ENCODE measurements around the gene PYGO2.
A peak's percentile ranks its signal among the peaks of the same experiment; 100 is the strongest.
"Not testable (repeated sequence)": the region's sequence is repeated elsewhere in the genome, so short reads cannot be mapped to it uniquely, and the experiment has no call there.

PYGO2 gene

DNA sequence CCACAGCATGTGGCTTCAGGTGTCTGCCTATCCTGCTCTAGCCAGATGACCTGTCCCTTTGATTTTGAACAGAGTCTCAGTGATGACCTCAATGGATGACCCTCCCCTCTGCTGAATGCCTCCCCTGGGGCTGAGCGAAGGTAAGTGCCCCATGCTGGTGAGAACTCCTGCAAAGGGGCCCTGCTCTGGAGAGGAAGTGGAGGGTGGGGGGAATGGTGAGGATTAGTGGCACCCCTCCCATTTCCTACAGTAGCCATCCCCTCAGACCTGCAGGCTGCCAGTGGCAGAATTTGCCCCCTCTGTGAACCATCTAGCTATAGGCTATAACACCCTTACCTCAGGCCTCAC lies 21.4 kb downstream of the PYGO2 start:
- DNase-seq: no peak

DNA sequence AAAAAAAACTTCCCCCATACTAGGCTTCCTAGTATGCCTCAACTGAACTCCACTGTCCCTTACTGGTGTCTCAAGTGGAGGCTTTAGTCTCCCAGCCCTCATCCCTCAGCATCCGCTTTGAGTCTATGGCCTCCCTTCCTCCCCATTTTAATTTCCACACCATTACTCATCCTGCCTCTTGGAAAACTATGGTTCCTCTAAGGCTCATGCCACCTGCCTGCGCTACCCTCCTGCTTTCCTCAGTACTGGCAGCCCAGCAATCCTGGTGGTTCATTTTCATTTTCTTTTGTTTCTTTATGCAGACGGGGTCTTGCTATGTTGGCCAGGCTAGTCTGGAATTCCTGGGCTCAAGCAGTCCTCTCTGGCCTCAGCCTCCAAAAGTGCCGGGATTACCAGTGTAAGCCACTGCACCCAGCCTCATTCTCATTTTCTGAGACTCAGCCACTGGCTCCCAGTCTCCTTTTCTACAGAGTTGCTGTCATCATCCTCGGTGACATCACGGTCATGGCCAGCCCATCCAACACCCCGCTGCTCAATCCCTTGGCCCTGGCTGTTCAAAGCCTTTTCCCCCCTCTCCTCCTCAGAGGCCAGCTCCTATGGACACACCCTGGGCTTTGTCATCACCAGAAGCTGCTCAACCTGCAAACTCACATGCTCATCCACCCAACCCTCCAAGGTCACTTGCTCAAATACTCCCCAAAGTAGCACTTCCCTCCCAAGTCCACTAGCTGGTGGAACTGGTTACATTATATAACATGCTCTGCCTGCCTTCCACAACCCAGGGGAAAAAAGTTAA lies 22.8 kb downstream of the PYGO2 start:
- no peak for DNase-seq

DNA sequence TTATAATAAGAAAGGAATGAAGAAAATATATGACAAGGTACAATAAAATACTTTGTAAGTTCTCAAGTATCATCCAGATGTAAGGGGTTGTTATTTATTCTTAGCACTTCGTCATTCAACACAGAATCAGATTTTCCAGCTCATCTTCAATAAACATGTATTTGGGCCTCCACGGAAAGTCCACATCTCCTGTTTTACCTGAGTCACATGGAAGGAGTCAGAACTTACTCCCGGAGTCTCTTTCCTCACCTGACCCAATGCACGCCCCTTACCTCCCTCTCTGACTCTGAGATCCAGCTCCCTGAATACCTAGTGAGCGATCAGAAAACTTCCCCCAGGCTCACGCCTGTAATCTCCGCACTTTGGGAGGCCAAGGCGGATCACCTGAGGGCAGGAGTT lies 23.6 kb downstream of the PYGO2 start:
- no peak for DNase-seq

DNA sequence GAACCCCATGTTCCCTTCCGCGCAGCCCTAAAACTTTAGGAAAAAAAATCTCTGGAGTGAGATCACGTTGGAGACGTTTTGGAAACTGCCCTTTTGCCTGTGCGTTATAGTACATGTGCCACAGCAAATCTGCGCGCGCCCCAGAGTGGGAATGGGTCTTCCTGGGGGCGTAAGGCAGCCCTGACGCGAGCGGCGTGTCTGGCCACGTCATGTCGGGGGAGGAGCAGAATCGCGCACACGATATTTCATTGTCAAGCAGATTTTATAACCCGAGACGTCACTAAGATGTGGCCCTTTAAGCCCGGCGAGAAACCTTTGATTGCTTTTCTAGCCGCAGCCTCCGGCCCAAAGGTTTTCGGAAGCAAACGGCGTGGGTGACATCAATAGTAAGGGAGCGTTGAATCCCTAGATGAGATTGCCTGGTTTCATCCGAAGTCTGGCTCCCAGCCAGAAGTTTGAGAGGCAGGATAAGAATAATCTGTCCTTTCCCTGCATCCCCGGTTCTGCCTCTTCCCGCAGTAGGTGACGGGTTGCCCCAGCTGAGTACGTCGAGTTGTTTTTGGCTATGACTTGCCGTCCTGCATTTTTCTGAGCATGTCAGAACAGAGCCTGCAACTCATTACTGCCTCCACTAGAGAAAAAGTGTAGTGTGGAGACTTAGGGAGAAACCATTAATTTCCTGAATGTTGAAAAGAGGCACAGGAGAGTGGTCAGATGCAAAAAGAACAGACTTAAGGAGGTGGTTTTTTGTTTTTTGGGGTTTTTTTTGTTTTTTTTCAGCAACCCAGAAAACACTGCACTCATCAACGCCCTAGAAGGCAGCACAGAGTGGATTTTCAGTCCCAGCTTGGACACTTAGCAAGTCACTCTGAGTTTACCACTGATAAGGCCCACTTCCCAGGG lies 24.2 kb downstream of the PYGO2 start:
- peak; percentile 87 for DNase-seq

DNA sequence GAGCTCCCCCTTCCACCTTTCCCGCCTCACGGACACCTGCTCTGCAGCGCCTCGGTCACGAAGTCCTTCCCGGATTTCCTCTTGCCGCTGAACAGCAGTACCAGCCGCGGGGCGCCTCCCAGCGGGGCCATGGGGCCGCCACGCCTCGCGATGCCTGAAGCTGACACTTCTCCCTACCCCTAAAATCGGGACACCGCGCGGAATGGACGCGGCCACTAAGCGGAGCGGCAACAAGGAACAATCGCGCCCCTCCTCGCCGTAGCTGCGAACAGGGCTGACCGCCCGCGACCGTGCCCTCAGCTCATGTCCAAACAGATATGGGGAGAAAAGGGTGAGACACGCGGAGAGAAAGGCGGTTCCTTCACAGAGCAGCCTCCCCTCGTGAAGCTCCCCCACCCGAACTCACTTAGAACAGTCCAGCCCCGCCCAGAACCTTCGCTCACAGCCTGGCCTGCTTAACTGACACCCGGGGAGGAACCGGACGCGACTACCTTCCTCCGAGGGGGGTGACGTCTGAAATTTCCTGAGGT lies 25.0 kb downstream of the PYGO2 start, which contains the start of gene PMVK:
Gene PMVK, minus strand, starts transcription at position 165 of the 530 bp plus-strand sequence. Its CDS starts 34 bp downstream, at position 131.
- peak; percentile 93 for DNase-seq

DNA sequence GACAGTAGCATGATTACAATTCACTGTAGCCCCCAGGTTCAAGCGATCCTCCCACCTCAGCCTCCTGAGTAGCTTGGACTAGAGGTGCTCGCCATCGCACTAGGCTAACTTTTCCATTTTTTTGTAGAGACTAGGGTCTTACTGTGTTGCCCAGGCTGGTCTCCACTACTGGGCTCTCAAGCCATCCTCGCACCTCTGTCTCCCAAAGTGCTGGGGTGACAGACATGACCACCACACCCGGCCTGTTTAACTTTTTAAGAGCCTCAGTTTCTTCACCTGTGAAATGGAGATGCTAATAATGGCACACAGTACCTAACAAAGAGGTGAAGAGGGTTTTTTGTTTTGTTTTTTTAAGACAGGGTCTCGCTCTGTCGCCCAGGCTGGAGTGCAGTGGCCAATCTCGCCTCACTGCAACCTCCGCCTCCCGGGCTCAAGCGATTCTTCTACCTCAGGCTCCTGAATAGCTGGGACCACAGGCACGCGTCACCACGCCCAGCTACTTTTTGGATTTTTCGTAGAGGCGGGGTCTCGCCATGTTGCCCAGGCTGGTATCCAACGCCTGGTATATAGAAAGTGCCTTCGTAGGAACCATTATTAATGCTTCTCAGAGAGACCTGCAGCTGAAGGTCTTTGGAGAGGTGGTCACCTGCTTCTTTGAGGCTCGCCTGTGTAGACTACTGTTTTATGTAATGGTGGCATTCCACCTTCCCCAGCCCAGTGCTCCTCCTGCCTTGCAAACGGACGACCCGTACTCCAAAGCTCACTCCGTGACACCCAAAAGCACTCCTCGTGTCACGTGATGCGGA lies 25.6 kb downstream of the PYGO2 start:
- DNase-seq: no peak

DNA sequence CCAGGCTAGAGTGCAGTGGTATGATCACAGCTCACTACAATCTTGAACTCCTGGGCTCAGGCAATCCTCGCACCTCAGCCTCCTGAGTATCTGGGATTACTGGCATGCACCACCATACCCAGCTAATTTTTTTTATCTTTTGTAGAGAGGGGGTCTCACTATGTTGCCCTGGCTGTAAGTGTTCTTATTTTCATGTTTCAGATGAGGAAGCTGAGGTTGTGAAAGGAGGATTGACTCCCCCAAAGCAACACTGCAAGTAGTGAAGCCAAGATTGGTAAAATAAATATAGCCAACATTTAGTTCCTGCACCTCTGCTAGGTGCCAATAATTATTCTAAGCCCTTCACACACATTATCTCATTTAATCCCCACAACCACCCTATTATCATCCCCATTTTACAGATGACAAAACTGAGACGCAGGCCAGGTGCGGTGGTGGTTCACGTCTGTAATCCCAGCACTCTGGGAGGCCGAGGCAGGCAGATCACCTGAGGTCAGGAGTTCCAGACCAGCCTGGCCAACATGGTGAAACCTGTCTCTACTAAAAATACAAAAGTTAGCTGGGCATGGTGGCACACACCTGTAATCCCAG lies 27.1 kb downstream of the PYGO2 start:
- DNase-seq: no peak

DNA sequence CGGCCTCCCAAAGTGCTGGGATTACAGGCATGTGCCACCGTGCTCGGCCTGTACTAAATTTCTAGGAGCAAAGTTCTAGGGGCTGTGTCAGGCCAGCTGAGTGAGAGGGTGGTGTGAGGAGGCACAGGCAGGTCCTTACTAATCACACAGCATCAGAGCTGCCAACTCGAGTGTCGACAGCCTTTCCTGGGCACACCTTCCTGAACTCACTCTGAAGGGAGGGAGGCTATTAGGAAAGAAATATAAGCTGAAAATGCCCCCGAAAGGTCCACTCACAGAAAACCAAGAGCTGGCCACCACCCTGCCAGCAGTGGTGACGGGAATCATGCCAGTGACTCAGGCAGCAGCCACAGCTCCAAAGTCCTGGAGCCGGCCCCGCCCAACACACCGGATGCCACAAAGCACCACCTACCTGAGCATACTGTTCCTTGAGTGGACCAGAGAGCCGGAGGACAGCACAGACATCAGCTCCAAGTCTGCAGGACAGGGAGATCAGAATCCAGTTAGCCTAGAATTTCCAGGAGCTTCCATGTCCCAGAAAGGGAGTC lies 29.6 kb downstream of the PYGO2 start:
- DNase-seq: no peak

DNA sequence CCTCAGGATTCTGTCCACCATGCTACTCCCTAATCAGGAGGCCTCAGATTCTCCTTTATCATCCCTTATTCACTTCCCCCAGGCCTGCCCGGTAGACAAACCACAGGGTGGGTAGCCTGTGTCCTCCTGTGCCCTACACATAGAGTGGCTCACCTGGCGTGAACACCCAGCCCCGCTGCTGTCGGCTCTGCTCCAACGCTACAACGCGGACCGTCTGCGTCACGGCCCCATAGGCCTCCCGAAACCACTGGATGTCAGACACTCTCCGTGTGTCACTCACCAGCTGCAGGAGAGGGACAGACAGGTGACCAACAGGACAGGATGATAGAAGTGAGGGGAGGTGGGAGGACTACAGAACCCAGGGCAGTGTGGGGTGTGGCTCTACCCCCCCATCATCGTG lies 35.4 kb downstream of the PYGO2 start:
- DNase-seq: no peak

DNA sequence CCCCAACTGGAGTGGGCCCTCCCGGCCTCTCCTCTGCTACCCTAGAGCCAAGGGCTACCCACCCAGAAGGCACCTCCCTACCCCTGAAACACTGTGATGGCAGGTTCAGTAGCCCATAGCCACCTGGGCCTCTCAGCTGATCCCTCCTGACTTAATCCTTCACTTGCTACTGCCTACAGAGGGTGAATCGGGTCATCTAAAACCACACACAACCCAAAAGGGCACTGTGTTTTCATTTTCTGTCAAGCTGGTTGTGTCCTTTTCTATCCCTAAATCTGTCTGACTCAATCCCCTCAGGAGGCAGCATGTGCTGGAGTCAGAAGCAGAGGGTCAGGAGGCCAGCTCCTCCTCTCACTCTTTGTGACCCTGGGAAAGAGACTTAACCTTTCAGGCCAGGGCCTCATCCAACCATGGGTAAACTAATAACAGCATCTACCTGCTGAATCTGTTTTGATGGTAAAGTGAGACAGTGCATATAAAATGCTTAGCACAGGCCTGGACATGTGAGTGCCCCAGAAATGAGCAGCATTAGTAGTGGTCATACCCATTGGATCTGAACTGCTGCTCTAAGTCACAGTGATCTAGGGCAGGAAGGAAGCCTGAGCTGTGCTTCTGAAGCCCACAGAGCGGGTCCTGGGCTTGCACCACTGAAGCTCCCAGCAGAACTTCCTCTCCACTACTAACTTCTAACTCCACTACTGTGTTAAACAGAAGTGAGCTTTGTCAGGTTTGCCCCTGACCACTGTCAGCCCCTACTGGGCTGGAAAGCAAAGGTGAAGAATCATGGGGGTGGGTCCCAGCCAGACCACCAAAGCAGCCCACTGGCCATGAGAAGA lies 36.0 kb downstream of the PYGO2 start:
- no peak for DNase-seq

DNA sequence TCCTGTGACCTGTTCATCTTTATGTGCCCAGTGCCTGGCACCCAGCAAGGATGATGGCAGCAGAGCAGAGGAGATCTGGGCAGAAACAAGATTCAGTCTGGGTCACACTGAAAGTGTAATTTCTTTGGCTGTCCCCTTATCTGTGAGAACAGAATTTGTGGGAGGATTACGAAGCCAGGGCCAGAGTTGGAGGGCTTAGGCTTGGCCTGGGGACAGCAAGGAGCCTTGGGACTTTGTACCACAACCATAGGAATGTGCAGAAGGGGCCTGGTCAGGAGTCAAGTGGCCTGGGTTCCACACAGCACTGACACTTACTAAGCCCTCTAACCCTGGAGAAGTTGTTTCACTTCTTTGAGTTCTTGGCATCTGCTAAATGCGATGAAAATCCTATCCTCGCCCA lies 37.9 kb downstream of the PYGO2 start:
- no peak for DNase-seq

DNA sequence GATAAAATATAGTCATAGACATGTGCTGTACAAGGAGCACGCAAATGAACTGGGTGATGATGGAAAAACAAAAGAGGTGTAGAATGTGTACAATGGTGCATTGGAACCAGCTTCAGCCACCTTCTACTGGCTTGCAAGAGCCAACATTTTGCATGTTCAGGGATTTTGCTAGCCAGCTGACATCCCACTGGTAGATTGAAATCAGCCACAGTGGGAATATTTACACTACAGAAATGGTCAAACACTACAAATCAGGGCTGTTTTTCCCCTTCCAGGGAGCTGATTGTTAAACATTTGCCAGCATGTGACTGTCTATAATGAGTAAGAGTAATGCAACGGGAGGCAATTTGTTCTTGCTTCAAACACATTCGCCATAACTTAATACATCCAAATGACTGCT lies 48.3 kb downstream of the PYGO2 start:
- DNase-seq: no peak

DNA sequence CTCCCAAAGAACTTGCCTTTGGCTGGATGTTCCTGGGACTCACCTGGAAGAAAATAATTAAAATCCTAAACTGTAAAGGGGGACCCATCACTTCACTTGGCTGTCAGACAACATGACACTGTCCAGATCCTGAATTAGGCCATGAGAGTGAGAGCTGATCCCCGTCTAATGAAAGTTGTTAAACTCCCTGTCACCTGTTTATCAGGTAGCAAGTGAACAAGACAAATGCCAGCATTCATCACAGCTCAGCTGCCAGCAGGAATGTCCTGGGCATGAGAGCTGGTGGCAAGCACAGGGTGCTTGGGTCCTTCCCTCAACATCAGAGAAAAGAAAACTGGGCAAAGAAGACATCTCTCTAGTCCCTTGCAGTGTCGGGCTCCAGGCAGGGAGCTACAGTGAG lies 48.8 kb downstream of the PYGO2 start:
- no peak for DNase-seq

DNA sequence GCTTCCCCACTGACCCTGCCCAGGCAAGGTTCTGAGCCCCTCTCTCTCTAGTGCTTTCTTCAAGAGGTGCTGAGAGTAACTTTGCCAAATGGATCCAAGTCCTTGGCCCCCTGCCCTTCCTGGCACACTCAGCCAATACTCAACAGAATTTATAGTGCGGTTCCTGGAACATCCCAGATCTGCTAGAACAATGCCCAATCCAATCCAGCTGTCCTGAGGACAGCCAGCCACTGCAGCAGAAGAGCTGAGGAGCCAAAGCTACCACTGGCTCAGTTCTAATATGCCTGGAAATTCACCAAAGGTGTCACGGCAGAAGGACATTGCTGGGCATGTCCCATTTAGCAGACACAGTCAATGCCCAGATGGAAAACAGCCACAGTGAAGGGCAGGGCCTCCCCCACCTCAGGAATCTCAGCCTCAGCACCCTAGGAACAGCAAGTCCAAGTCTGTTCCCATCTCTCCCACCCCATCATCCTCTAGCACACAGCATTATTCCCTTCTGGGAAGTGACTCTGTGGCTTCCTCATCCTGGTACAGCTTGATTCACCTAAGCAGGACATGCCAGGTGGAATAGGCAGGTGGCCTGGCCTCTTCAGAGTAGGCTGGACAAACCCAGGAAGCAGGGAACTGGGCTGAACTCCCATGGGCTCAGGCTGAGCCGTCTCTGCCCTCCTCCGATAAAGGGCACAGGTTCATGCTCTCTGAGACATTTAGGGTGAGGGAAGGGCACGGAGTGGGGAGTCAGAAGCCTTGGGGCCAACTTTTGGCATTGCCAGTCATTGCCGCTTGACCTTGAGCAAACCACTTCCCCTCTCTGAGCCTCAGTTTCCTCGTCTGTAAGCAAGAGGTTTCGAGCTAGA lies 49.7 kb downstream of the PYGO2 start:
- no peak for DNase-seq

DNA sequence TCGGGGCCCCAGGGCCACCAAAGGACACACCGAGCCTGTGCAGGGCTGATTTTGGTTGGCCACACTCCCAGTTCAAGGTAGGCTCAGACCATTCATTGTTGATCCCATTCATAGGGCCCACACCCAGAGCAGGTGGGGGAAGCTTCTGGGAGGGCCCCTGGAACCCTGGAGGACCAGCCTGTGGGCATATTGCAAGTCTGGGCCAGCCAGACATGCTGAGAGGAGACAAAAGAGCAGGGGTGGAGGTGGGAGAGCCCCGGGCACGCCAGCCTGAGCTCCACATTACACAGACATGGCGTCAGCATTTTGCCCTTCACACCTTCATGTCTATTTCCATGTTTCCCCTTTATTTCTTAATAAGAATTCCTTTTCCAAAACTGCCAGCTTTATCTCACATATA lies 50.7 kb downstream of the PYGO2 start:
- DNase-seq: no peak

DNA sequence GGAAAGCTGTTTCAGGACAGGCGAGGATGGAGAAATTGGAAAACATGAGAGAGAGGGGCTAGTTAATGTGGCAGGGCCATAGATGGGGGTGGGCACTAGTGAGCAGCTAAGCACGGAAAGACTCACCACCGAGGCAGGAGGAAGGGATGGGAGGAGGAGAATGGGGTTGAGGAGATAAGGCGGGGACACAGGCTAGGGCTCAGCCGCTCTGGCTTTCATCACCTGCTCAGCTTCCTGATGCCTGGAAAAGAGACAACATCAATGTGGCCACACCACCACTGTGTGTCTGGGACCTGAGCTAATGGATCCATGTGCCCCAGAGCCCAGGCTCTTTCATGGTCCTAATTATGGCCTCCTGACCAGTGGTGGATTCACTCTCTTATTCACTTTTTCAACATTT lies 52.6 kb downstream of the PYGO2 start:
- DNase-seq: no peak

DNA sequence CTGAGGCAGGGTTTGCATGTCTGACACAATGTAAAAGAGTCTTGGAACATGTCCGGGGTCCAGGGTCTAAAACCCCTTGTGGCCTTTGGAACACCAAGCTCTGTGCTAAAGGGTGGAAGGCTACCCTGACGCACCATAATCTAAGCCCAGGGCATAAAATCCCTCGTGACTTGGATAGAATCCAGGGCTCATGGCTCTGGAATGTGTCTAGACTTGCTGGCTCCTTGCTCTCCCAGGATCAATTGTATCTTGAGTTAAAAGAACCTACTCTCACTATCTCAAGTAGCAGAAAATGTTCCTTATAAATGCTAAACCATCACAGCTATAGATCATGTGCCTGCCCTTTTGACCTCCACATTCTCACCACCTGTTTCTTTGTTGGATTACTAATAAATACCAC lies 53.5 kb downstream of the PYGO2 start:
- DNase-seq: not testable (repeated sequence)

Measured in stimulated activated CD4-positive, alpha-beta T cell treated with anti-CD3 and anti-CD28 coated beads, Interleukin-4, amount 100 ng/mL, for 1 hour (primary cell).